ENCODE measurements around the gene MAST4.

Gene MAST4

DNA sequence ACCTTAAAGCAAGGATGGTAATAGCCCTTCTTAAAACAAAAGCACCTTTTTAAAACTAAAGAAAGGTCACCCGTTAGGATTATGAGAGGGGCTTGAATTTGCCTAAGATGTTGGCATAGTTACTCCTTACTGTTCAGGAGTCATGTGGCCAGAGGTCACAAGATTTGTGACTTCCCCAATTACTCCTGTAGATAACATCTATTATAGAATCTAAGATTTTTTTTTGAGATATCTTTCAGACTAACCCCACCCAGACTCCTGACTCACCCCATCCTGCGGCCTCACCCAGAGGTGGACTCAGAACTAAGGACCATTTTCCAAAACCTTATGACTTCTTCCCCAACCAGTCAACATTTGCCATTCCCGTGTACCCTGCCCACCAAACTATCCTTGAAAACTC, 598.0 kb downstream of the MAST4 start:
- no peak for DNase-seq (ENCODE audit: low read depth, low spot score)
- H3K36me3 ChIP-seq (ENCODE audit: insufficient read depth, low read length) = no peaks in the 10 kb centered on the region
- H3K9ac ChIP-seq (ENCODE audit: insufficient read length) = no peak overlapping the region
- no peak overlapping the region for H3K27ac ChIP-seq
- TF ChIP-seq EZH2 (IDR thresholded peaks at IDR 0.05) (no peak), FOXP2 (optimal IDR thresholded peaks at IDR 0.05; ENCODE audit: control extremely low read depth, extremely low read length, insufficient read depth) (no peak), POLR2AphosphoS5 (IDR thresholded peaks at IDR 0.05; ENCODE audit: borderline replicate concordance, low read depth, low read length) (no peak)
- H3K9me3 ChIP-seq (ENCODE audit: low read depth, low read length) = no peaks in the 10 kb centered on the region
- no peak overlapping the region for H3K4me3 ChIP-seq

- H3K9ac ChIP-seq (ENCODE audit: insufficient read length) = no peak overlapping the region
- no peak overlapping the region for H3K27ac ChIP-seq
- no peaks in the 10 kb centered on the region for H3K36me3 ChIP-seq (ENCODE audit: insufficient read depth, low read length)
- TF ChIP-seq FOXP2 (optimal IDR thresholded peaks at IDR 0.05; ENCODE audit: control extremely low read depth, extremely low read length, insufficient read depth) (no peak), POLR2AphosphoS5 (IDR thresholded peaks at IDR 0.05; ENCODE audit: borderline replicate concordance, low read depth, low read length) (no peak), EZH2 (IDR thresholded peaks at IDR 0.05) (no peak)
- no peak for DNase-seq (ENCODE audit: low read depth, low spot score)
- no peak overlapping the region for H3K4me3 ChIP-seq
- H3K9me3 ChIP-seq (ENCODE audit: low read depth, low read length) = no peaks in the 10 kb centered on the region
Observed at GRCh38 chr5:67195406-67196275, 599.4 kb downstream of the MAST4 start.

GRCh38 chr5:67196537-67197059, 600.4 kb downstream of the MAST4 start, which contains the start of gene CD180:
CD180 (minus strand) TSS chr5:67196799; CDS start chr5:67196641, 158 bp downstream.
- H3K27ac ChIP-seq = no peak within 1 kb of the TSS
- no peak within 1 kb of the TSS for H3K9ac ChIP-seq (ENCODE audit: insufficient read length)
- H3K4me3 ChIP-seq = no peak within 1 kb of the TSS
- H3K9me3 ChIP-seq (ENCODE audit: low read depth, low read length) = no peaks in the 10 kb centered on the region
- no peaks in the 10 kb centered on the region for H3K36me3 ChIP-seq (ENCODE audit: insufficient read depth, low read length)
- DNase-seq (ENCODE audit: low read depth, low spot score) = no peak
- TF ChIP-seq FOXP2 (optimal IDR thresholded peaks at IDR 0.05; ENCODE audit: control extremely low read depth, extremely low read length, insufficient read depth) = no peak
- TF ChIP-seq EZH2 (IDR thresholded peaks at IDR 0.05) = no peak
- TF ChIP-seq POLR2AphosphoS5 (IDR thresholded peaks at IDR 0.05; ENCODE audit: borderline replicate concordance, low read depth, low read length) = no peak

GRCh38 chr5:67197536-67197935, 601.3 kb downstream of the MAST4 start:
- no peak for DNase-seq (ENCODE audit: low read depth, low spot score)
- Histone ChIP-seq H3K36me3 (ENCODE audit: insufficient read depth, low read length) (no peaks in the 10 kb centered on the region), H3K27ac (no peak overlapping the region), H3K4me3 (no peak overlapping the region), H3K9me3 (ENCODE audit: low read depth, low read length) (no peaks in the 10 kb centered on the region), H3K9ac (ENCODE audit: insufficient read length) (no peak overlapping the region)
- TF ChIP-seq POLR2AphosphoS5 (IDR thresholded peaks at IDR 0.05; ENCODE audit: borderline replicate concordance, low read depth, low read length) (no peak), FOXP2 (optimal IDR thresholded peaks at IDR 0.05; ENCODE audit: control extremely low read depth, extremely low read length, insufficient read depth) (no peak), EZH2 (IDR thresholded peaks at IDR 0.05) (no peak)

DNA sequence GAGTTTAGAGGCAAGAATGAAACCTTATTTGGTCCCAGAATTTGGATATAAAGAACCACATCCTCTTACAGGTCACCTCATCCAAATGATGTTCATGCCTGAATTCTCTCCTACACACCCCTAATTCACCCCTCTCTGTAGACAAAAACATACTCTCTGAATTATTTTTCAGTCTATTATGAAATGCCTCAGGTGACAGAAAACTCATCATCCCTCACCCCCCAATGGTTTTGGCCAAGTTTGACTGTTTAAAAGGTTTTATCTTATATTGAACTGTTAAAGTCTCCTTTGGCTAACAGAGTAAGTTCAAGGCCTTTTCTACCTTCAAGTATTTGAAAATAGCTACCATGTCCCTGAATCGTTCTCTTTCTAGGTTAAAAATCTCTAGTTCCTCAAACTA, 602.7 kb downstream of the MAST4 start:
- H3K4me3 ChIP-seq = no peak overlapping the region
- H3K27ac ChIP-seq = no peak overlapping the region
- no peak for DNase-seq (ENCODE audit: low read depth, low spot score)
- TF ChIP-seq POLR2AphosphoS5 (IDR thresholded peaks at IDR 0.05; ENCODE audit: borderline replicate concordance, low read depth, low read length) (no peak), EZH2 (IDR thresholded peaks at IDR 0.05) (no peak), FOXP2 (optimal IDR thresholded peaks at IDR 0.05; ENCODE audit: control extremely low read depth, extremely low read length, insufficient read depth) (no peak)
- no peaks in the 10 kb centered on the region for H3K36me3 ChIP-seq (ENCODE audit: insufficient read depth, low read length)
- H3K9ac ChIP-seq (ENCODE audit: insufficient read length) = no peak overlapping the region
- H3K9me3 ChIP-seq (ENCODE audit: low read depth, low read length) = no peaks in the 10 kb centered on the region

- H3K9ac ChIP-seq (ENCODE audit: insufficient read length) = no peak overlapping the region
- no peak overlapping the region for H3K27ac ChIP-seq
- TF ChIP-seq POLR2AphosphoS5 (IDR thresholded peaks at IDR 0.05; ENCODE audit: borderline replicate concordance, low read depth, low read length) (no peak), EZH2 (IDR thresholded peaks at IDR 0.05) (no peak), FOXP2 (optimal IDR thresholded peaks at IDR 0.05; ENCODE audit: control extremely low read depth, extremely low read length, insufficient read depth) (no peak)
- no peak for DNase-seq (ENCODE audit: low read depth, low spot score)
- H3K4me3 ChIP-seq = no peak overlapping the region
- H3K36me3 ChIP-seq (ENCODE audit: insufficient read depth, low read length) = no peaks in the 10 kb centered on the region
- H3K9me3 ChIP-seq (ENCODE audit: low read depth, low read length) = no peaks in the 10 kb centered on the region
Observed at GRCh38 chr5:67199859-67200258, 603.7 kb downstream of the MAST4 start.

DNA sequence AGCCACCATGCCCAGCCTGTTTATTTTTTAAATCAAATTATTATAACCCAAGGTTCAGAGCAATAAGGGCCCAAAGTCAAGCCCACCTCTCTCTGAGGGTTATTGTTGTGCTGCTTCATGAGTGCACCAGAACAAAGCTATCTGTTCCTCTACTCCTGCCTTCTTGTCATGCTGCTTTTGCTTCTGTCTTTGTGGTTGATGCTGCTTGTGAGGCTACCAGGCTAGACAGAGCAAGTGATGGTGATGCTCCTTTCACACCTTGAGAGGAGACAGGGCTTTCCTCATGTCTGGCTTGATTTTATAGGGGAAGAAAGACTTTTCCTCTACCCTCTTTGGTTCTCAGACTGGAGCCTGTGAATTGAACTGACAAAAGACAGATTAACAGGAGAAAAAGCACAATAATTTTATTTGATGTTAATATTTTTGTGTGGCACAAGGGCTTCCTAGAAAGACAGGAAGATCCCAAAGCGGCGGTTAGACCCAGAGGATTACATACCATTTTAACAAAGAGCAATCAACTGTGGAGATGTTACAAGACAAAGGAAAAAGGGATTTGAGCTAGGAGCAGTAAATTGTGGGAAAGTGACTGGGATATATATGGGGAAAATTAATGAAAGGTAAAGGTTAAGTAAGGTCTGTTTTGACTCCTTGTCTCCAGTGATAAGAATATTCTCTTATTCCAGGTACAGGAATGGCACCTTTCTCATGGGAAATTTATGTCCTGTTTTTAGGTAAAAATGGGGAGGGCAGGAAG, 604.8 kb downstream of the MAST4 start:
- DNase-seq (ENCODE audit: low read depth, low spot score) = no peak
- no peak for TF ChIP-seq FOXP2 (optimal IDR thresholded peaks at IDR 0.05; ENCODE audit: control extremely low read depth, extremely low read length, insufficient read depth)
- no peak for TF ChIP-seq EZH2 (IDR thresholded peaks at IDR 0.05)
- TF ChIP-seq POLR2AphosphoS5 (IDR thresholded peaks at IDR 0.05; ENCODE audit: borderline replicate concordance, low read depth, low read length) = no peak
- Histone ChIP-seq H3K9me3 (ENCODE audit: low read depth, low read length) (no peaks in the 10 kb centered on the region), H3K9ac (ENCODE audit: insufficient read length) (no peak overlapping the region), H3K27ac (no peak overlapping the region), H3K4me3 (no peak overlapping the region), H3K36me3 (ENCODE audit: insufficient read depth, low read length) (no peaks in the 10 kb centered on the region)

GRCh38 chr5:67201897-67202549, 605.8 kb downstream of the MAST4 start:
- no peak for DNase-seq (ENCODE audit: low read depth, low spot score)
- Histone ChIP-seq H3K4me3 (no peak overlapping the region), H3K36me3 (ENCODE audit: insufficient read depth, low read length) (no peaks in the 10 kb centered on the region), H3K27ac (no peak overlapping the region), H3K9me3 (ENCODE audit: low read depth, low read length) (no peaks in the 10 kb centered on the region), H3K9ac (ENCODE audit: insufficient read length) (no peak overlapping the region)
- TF ChIP-seq FOXP2 (optimal IDR thresholded peaks at IDR 0.05; ENCODE audit: control extremely low read depth, extremely low read length, insufficient read depth) = no peak
- no peak for TF ChIP-seq EZH2 (IDR thresholded peaks at IDR 0.05)
- no peak for TF ChIP-seq POLR2AphosphoS5 (IDR thresholded peaks at IDR 0.05; ENCODE audit: borderline replicate concordance, low read depth, low read length)

Data from SK-N-MC (cell line).